HG03066 (cell line): ENCODE results near the gene ZNF138.
"Not testable (repeated sequence)": the region's sequence is repeated elsewhere in the genome, so short reads cannot be mapped to it uniquely, and the experiment has no call there.

Source experiments
- ATAC-seq: cut with Tn5 transposase; IDR thresholded peaks from one replicate; pipeline ENCODE4 v1.9.1; 2021; ENCODE audit warnings: low read depth; ENCODE audit not compliant: unreplicated experiment

Gene ZNF138

DNA sequence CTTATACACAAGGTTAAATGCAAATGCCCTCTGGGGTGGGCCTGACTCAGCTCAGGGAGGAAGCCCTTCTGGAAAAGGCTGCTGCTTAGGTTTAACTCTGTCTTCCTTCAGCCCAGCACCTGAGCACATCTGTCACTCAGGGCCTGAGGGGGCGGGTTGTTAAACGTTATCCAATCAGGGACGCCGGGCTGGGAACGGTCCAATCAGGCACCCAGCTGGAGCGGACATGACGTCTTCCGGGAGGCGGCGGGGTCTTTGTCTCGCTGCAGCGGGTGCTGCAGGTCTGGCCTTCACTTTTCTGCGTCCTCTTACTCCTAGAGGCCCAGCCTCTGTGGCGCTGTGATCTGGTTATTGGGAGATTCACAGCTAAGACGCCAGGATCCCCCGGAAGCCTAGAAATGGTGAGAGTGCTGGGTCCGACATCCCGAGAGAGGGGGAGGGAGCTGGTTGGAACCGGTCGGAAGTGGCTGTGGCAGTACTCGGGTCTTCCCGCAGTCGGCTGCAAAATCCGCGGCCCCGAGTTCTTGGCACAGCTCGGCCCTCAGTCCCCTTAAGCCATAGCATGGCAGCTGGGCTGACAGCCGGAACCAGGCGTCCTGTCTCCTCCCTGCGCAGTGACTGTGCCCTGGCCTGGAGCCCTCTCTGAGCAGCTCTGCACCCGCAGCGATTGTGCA, at the start of gene ZNF138:
Gene ZNF138, plus strand, starts transcription at position 258 of the 674 bp plus-strand sequence. Its CDS starts 141 bp downstream, at position 399.
- peak; percentile 100 for ATAC-seq

DNA sequence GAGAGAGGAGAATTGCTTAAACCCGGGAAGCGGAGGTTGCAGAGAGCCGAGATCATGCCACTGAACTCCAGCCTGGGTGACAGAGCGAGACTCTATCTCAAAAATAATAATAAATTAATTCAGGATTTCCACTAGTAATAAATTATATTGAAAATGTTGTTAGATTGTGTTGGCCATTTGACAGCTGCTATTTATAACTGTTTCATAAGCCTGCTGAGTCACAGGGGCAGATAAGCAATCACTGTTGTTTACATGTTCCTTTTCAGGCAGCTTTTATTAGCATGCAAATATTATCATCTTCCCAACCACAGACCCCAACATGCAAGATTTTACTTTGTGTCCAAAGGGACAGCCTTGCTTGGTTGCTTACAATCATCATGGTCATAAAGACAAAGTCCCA, 49.5 kb upstream of the ZNF138 start:
- ATAC-seq = no peak

DNA sequence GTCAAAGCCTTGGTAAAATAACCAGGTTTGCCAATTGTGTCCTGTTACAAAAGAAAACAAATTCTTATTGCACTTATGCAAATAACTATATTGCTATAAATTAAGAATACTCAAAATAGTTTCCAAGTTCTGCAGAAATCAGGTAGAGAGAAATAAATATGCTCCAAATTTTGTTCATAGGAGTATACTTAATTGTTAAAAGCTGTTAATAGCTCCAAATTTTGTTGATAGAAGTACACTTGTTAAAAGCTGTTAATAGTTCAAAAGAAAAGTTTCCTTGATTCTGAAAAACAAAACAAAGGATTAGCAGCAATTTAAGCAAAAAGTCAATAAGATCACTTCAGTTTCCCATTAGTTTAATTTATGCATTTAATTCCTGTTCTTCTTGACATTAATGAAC, 46.4 kb upstream of the ZNF138 start:
- no peak for ATAC-seq

DNA sequence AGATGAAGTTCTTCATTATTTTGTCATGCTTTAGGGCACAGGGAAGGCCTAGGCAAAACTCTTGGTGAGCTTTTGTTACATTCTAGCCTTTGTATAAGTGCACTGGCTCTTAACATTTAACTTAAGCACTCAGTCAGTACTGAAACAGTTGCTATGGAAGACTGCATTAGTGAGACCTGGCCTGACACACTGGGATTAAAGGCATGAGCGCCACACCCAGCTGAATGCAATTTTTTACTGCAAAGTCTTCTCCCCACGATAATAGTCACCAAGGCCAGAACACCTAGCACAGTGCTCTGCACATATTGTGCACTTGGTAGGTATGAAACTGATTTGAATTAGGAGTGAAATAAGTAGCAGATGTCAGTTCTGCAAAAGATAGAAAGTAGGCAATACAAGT, 41.2 kb upstream of the ZNF138 start:
- no peak for ATAC-seq

DNA sequence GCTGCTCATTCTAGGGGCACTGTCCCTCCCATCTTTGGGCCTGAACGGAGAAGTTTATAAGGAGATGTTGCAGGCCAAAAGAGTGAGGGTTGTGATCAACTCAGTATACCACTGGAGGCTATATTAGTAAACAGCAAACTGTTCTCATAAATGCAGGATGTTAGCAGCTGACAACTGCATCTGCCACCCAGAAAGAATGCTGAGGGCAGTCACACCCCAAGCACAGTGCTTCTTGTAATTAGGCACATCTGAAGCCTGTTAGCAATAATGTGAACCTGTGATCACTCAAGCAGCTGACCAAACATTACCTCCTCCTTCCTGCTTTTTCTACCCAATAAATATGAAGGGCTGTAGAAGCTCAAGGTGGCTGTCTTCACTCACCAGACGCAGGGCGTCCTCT, 38.4 kb upstream of the ZNF138 start:
- no peak for ATAC-seq

DNA sequence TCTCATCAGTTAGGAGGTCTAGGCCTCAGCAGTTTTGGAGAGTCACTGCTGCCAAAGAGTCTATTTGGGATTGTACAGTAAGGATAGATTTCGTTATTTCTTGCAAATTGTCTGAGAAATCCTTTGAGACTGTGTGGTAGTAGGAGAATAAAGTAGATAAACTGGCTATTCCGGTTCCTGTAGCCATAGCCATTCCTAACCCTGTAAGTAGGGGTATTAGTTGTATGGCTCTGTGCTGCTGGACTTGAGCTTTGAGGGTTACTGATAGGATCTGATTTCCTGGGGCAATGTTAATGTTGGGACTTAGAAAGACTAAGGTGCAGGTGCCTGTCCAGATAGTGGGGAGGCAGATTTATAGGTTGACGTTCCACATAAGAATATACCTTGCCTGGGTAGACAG, 36.1 kb upstream of the ZNF138 start:
- ATAC-seq = no peak

DNA sequence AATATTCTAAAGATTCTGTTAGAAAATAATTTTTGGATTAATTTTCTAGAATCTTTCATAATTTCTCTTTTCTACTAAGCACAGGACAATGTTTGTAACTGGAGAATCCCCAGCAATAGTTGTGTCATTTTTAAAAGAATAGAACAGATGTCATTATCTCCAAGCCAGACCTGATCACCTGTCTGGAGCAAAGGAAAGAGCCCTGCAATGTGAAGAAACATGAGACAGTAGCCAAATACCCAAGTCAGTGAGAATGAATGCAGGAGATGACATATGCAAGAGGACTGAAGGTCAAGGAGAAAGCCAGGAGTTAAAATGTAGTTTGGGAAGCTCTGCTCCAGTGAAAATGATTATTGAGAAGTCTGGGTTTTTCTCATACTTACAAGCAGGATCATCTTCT, 25.4 kb upstream of the ZNF138 start:
- ATAC-seq = no peak

DNA sequence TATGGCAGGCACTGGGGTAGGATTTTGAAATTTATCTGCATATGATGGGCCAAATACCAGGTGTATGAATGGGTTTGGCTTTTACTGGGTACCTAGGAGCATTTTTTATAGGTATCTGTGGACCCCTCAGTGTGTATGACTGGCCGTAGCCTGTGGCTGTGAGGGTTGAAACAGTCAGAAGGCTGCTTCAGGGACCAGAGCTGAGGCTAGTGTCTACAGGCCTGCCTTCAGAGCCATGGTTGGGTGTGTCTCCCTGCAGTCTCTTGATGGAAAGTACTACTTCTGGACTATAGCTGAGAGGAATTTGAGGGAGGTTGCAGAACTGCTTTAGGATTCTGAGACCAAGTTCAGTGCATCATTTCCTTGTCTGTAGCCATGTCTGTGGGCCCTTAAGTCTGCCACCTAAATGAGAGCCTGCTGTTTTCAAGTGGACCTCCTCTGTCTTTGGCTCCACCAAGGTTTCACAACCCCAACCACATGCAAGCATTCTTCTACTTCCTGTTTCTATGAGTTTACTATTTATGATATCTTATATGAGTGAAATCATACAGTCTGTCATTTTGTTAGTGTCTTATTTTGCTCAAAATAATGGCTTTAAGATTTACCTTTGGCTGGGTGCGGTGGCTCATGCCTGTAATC, 19.9 kb upstream of the ZNF138 start:
- no peak for ATAC-seq

DNA sequence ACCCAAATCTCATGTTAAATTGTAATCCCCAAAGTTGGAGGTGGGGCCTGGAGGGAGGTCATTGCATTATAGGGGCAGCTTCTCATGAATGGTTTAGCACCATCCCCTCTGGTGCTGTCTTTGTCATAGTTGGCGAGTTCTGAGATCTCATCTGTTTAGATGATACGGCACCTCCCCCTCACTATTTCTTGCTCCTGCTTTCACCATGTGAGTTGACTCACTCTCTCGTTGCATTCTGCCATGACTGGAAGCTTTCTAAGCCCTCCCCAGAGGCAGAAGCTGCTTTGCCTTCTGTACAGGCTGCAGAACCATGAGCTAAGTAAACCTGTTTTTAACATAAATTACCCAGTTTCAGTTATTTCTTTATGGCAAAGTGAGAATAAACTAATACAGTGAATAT, 18.9 kb upstream of the ZNF138 start:
- no peak for ATAC-seq

DNA sequence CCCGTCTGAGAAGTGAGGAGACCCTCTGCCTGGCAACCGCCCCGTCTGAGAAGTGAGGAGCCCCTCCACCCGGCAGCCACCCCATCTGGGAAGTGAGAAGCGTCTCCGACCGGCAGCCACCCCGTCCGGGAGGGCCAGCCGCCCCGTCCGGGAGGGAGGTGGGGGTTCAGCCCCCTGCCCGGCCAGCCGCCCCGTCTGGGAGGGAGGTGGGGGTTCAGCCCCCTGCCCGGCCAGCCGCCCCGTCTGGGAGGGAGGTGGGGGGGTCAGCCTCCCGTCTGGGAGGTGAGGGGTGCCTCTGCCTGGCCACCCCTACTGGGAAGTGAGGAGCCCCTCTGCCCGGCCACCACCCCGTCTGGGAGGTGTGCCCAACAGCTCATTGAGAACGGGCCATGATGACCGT, 9.4 kb upstream of the ZNF138 start:
- not testable (repeated sequence) for ATAC-seq

DNA sequence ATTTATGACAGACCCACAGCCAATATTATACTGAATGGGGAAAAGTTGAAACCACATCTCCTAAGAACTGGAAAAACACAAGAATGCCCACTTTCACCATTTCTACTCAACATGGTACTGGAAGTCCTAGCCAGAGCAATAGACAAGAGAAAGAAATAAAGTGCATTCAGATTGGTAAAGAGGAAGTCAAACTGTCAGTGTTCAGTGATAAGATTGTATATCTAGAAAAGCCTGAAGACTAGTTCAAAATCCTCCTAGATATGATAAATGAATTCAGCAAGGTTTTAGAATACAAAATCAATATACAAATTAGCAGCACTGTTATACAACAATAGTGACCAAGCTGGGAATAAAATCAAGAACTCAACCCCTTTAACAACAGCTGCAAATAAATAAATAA, 6.9 kb upstream of the ZNF138 start:
- no peak for ATAC-seq

DNA sequence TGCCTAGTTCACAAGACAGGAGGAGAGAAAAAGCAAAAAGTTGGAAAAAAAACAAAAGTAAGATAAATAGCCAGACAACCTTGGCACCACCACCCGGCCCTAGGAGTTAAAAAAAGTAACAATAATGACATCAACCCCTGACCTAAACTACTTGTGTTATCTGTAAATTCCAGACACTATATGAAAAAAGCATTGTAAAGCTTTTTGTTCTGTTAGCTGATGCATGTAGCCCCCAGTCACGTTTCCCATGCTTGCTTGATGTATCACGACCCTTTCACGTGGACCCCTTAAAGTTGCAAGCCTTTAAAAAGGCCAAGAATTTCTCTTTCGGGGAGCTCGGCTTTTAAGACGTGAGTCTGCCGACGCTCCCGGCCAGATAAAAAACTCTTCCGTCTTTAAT, 5.0 kb upstream of the ZNF138 start:
- not testable (repeated sequence) for ATAC-seq

DNA sequence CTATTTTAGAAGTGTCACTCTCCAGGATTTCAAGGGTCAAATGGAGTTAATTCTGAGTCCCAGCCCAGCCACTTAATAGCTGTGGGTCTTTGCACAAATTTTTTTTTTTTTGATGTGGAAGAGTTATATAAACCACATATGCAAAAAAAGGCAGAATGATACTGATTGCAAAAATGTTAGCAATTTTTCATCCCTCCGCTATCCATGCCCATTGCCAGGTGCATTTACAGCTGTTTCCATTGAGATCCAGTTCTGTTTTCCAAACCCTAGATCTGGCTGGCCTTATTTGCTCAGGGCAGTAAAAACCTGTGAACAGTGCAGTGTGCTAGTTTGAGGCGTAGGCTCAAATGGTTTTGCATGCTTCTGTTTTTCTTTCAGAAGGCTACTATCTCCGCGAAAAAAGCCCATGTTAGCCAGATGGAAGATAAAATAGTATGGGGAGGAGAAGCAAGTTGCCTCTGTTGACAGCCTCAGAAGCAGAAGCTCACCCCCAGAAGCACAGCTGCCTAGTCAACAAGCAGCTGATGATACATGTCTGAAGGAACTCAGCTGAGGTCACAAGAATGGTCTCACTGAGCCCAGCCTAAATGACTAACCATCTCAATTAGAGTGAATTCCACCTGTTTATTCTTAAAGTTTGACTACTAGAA, 997 bp upstream of the ZNF138 start:
- no peak for ATAC-seq

DNA sequence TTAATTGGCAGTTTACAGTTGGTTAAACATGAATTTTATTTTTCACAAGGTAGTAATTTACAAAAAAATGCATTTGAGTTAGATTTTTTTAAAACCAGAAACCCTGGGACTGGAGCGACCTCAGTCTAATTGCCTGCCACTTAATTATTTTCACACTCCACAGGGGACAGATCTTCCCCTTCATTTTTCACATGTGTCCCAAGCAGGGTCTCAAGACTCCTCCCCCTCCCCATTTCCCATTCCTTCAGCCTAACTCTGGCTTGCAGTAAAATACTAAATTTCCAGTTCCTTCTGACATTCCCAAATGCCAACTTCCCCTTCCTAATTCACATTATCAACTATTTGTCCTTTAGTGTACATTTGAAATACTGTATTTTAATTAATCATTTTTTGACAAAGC, 948 bp downstream of the ZNF138 start:
- no peak for ATAC-seq

DNA sequence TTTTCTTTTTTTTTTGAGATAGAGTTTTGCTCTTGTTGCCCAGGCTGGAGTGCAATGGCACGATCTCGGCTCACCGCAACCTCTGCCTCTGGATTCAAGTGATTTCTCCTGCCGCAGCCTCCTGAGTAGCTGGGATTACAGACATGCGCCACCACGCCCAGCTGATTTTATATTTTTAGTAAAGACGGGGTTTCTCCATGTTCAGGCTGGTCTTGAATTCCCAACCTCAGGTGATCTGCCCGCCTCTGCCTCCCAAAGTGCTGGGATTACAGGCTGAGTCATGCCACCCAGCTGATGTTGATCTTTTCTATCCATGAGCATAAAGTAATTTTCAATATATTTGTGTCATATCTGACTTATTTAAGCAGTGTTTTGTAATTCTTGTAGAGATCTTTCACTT, 4.9 kb downstream of the ZNF138 start:
- ATAC-seq = not testable (repeated sequence)

DNA sequence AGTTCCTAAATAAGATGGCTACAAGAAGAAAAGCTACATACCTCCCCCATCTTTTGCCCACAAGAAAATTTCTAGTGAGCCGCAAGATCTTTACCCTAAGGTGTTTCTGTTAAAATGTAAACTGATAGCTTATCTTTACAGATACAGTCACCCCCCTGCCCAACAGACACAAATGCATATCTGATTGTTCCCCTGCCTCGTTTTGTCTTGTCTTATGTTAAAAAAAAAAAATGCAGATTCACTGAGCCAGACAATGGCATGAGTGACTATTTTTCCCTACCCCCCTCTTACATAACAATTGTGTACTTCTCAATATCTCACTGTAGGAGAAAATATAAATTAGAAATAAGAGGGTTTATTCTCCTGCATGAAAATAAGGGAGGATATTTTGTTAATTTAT, 8.5 kb downstream of the ZNF138 start:
- ATAC-seq = no peak

DNA sequence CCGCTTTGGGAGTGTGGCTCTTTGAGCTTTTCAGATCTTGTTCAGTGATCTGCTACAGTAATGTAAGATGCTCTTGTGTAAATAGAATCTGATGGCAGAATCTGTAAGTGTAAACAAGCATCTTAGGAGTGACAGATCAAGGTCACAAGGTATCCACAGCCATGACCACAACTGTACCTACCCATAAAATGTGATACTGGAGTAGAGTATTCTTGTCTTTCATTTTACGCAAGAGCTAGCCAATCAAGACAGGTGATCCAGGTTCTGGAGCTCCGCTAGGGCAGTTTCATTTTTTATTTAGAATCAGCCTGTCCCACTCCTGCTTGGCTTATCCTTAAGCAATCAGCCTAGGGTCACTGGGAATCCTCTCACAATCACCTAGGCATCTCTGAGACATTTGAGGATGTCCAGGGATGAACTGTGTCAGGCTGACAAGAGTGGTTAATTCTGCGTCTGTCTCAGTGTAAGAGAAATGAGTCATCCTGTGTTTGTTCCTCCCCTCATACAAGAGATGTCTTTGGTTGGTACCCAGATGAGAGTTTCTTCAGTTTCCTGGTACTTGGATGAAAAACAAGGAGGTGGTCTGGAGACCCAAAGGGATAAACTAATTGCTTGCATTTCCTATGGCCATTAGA, 13.6 kb downstream of the ZNF138 start:
- no peak for ATAC-seq

DNA sequence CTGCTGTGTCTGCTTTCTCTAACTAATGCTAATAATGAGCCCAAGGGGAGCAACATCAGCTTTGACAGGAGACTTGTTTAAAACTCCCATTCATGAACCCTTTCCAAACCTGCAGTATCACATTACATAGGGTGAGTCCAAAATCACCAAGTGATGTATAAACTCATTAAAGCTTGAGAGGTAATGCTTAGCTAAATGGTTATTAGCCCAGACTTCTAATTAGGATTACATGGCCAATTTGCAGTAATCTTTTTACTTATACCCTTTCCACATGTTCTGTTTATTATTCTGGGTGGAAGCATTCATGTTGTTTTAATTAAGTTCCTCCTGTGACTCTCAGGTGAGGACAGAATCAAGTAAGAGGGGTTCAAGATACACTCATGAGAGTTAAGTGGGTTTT, 17.5 kb downstream of the ZNF138 start:
- no peak for ATAC-seq

DNA sequence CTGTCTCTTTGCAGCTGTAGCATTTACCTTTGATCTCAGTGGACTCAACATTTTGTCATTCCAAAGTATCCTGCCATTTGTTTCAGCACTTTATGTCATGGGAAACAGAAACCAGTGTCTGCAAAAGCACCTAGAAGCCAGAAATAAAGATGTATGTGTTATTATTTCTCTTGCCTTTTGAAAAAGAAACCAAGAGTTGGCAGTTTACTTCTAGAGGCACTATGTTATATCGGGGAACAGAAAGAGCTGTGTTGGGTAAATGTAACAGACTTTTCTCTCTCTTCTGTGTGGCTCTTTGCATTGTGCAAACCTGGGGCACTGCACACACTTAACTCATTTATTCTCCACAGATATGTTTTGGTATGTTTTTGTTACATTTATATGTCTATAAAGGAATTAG, 36.7 kb downstream of the ZNF138 start:
- no peak for ATAC-seq

DNA sequence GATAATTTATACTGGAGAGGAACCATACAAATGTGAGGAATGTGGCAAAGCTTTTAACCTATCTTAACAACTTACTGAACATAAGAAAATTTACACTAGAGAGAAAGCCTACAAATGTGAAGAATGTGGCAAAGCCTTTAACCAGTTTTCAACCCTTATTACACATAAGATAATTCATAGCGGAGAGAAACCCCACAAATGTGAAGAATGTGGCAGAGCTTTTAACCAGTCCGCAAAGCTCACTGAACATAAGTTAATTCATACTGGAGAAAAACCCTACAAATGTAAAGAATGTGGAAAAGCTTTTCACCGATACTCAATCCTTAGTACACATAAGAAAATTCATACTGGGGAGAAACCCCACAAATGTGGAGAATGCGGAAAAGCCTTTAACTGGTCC, 37.9 kb downstream of the ZNF138 start:
- no peak for ATAC-seq

DNA sequence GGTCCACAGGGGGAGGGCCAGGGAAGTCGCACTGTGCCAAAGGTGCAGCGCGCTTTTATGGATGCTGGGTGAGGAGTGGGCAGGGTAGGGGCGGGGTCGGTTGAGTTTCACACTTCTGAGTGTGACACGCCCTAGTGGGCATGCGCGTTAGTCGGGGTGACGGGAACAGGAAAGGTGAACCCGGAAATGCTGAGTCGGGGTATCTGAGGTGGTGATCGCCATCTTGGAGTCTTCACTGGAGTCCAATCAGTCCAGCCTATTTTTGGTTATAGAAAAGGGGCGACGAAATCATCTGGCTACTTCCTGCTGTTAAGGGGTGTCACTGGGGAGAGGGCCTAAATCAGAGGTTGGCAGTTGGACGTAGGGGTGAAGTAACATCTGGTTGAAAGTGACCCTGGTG, 40.8 kb downstream of the ZNF138 start:
- ATAC-seq = no peak

DNA sequence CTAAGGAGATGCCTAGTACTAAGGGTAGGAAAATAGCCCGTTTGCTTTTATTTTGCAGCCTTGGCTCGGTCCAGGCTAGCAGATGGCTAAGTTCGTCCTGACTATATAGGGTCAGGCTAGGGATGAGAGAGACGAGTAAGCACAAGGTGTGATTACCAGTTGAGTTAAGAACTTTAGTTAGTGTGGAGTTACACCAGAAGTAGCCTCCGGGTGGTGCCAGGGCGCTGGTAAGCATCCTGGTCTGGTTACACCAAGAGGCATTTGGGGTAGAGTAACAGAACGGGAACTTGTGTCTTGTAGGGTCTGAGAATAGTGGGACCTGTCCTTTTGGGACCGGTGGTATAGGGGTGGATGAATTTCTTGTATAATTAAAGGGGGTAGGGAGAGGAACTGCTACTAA, 41.6 kb downstream of the ZNF138 start:
- ATAC-seq = not testable (repeated sequence)
